HepG2 (cell line): ENCODE results near the gene TTYH2.

Source experiments
- CREB1 ChIP-seq, 2 experiments: fragments of 450-650 bp in 1 of 2; IDR thresholded peaks; 2 replicates each; pipeline ENCODE4 v1.6.1; 2016 to 2017; ENCODE audit warnings: control low read depth in 1 of 2, mild to moderate bottlenecking in 1 of 2, missing compliant biosample characterization in 1 of 2, missing genetic modification characterization in 1 of 2
- EED ChIP-seq: sonication (generic); formaldehyde crosslinking; IDR thresholded peaks from 2 replicates; pipeline ENCODE4 v1.5.0; 2020; ENCODE audit warnings: mild to moderate bottlenecking, missing genetic modification reagents
- EZH2 ChIP-seq: conservative IDR thresholded peaks from 2 replicates; pipeline ENCODE4 v1.6.1; 2012; ENCODE audit warnings: mild to moderate bottlenecking, low read depth, low read length, moderate library complexity
- POLR2A ChIP-seq, 2 experiments: IDR thresholded peaks; 2 replicates each; pipeline ENCODE4 v1.6.1; 2011; ENCODE audit warnings: low read depth in 2 of 2, low read length in 2 of 2, mild to moderate bottlenecking in 1 of 2, moderate library complexity in 1 of 2; ENCODE audit not compliant: insufficient read depth in 1 of 2
- POLR2AphosphoS2 ChIP-seq: IDR thresholded peaks from 2 replicates; pipeline ENCODE4 v1.6.1; 2011; ENCODE audit warnings: low read depth, low read length, improper control_type of control experiment
- SRY ChIP-seq: sonication (generic); formaldehyde crosslinking; IDR thresholded peaks from 2 replicates; pipeline ENCODE4 v1.8.0; 2022; ENCODE audit warnings: mild to moderate bottlenecking, missing genetic modification reagents
- ZNF230 ChIP-seq: sonication (generic); formaldehyde crosslinking; IDR thresholded peaks from 2 replicates; pipeline ENCODE4 v1.4.0; 2020; ENCODE audit warnings: mild to moderate bottlenecking, missing genetic modification reagents
- ZNF781 ChIP-seq: sonication (generic); formaldehyde crosslinking; IDR thresholded peaks from 2 replicates; pipeline ENCODE4 v1.5.1; 2020; ENCODE audit warnings: borderline replicate concordance, mild to moderate bottlenecking, missing genetic modification reagents; ENCODE audit errors: not compliant biosample characterization
- TF ChIP-seq, protein P1 (sequence below): sonication (generic); formaldehyde crosslinking; IDR thresholded peaks from 2 replicates; pipeline ENCODE4 v1.4.0; 2020; ENCODE audit warnings: missing genetic modification reagents

DNA sequence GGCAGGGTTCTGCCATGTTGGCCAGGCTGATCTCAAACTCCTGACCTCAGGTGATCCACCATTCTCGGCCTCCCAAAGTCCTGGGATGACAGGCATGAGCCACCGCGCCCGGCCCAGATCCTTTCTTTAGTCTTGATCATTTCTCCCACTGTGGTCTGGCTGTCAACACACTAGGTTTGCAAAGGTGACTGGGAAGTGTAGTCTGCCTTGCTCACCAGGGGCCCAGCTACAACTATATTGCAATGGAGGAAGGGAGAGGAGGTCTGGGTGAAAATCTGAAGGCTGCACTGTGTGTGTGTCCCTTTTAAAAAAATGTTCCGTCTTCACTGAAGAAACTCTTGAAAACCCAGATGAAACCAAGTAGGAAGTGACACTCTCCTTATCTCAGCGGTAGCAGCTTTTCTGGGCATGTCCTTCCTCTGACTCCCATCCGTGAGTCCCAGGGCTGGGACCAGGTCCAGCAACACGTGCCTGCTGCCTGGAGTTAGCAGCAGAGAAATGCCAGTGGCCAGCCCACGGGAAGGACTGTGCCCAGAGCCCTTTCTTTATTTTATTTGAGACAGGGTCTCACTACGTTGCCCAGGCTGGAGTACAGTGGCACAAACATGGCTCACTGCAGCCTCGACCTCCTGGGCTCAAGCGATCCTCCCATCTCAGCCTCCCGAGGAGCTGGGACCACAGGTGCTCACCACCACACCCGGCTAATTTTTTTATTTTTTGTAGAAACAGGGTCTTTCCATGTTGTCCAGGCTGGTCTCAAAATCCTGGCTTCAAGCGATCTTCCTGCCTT is 94.8 kb downstream of the TTYH2 start:
- TF ChIP-seq ZNF230 (CRISPR knock-in tag) = no peak
- TF ChIP-seq, protein P1, sequence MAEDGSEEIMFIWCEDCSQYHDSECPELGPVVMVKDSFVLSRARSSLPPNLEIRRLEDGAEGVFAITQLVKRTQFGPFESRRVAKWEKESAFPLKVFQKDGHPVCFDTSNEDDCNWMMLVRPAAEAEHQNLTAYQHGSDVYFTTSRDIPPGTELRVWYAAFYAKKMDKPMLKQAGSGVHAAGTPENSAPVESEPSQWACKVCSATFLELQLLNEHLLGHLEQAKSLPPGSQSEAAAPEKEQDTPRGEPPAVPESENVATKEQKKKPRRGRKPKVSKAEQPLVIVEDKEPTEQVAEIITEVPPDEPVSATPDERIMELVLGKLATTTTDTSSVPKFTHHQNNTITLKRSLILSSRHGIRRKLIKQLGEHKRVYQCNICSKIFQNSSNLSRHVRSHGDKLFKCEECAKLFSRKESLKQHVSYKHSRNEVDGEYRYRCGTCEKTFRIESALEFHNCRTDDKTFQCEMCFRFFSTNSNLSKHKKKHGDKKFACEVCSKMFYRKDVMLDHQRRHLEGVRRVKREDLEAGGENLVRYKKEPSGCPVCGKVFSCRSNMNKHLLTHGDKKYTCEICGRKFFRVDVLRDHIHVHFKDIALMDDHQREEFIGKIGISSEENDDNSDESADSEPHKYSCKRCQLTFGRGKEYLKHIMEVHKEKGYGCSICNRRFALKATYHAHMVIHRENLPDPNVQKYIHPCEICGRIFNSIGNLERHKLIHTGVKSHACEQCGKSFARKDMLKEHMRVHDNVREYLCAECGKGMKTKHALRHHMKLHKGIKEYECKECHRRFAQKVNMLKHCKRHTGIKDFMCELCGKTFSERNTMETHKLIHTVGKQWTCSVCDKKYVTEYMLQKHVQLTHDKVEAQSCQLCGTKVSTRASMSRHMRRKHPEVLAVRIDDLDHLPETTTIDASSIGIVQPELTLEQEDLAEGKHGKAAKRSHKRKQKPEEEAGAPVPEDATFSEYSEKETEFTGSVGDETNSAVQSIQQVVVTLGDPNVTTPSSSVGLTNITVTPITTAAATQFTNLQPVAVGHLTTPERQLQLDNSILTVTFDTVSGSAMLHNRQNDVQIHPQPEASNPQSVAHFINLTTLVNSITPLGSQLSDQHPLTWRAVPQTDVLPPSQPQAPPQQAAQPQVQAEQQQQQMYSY (CRISPR knock-in tag) = no peak
- no peak for TF ChIP-seq EZH2
- no peak for TF ChIP-seq POLR2AphosphoS2
- TF ChIP-seq CREB1 (IDR thresholded peaks at IDR 0.05) = no peak
- TF ChIP-seq CREB1 (CRISPR knock-in tag; IDR thresholded peaks at IDR 0.05) = no peak
- no peak for TF ChIP-seq ZNF781 (CRISPR knock-in tag)
- no peak for TF ChIP-seq EED (CRISPR knock-in tag)
- TF ChIP-seq SRY = no peak
- no peak for TF ChIP-seq POLR2A (IDR thresholded peaks at IDR 0.05; ENCODE audit: insufficient read depth in 1 of 2, low read depth in 2 of 2, low read length in 2 of 2)
